ENCODE results near the gene TEX22.

GRCh38 chr14:105436891-105437722 is 38.8 kb downstream of the TEX22 start:
- TF ChIP-seq, protein P1, sequence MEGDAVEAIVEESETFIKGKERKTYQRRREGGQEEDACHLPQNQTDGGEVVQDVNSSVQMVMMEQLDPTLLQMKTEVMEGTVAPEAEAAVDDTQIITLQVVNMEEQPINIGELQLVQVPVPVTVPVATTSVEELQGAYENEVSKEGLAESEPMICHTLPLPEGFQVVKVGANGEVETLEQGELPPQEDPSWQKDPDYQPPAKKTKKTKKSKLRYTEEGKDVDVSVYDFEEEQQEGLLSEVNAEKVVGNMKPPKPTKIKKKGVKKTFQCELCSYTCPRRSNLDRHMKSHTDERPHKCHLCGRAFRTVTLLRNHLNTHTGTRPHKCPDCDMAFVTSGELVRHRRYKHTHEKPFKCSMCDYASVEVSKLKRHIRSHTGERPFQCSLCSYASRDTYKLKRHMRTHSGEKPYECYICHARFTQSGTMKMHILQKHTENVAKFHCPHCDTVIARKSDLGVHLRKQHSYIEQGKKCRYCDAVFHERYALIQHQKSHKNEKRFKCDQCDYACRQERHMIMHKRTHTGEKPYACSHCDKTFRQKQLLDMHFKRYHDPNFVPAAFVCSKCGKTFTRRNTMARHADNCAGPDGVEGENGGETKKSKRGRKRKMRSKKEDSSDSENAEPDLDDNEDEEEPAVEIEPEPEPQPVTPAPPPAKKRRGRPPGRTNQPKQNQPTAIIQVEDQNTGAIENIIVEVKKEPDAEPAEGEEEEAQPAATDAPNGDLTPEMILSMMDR (IDR thresholded peaks at IDR 0.05), result no peak
- no peak for TF ChIP-seq POLR2AphosphoS5 (IDR thresholded peaks at IDR 0.05)
- no peak for TF ChIP-seq POLR2A (IDR thresholded peaks at IDR 0.05)
- no peak for TF ChIP-seq EP300 (IDR thresholded peaks at IDR 0.05; ENCODE audit: low read depth)
